Small intestine (tissue), 7 donors: ENCODE measurements around the gene CCDC102A. TPM values are rescaled to one million over a fixed set of nuclear protein-coding genes. Genes with fewer than 3 reads are reported as not detected.

ENCODE experiments used
- DNase-seq, 2 donors: peaks; one replicate each; pipeline versions ENCODE4 v3.0.0 to v3.0.0-alpha.2; 2013
- FAIRE-seq: peaks from 2 replicates; lab custom pipeline; 2012; peaks lifted over from hg19 to GRCh38; lab: Jason Lieb, UNC
- H3K27ac ChIP-seq, 3 donors: one replicate each; pipeline ENCODE4 v1.5.1; 2013; ENCODE audit warnings: low read length in 2 of 3, mild to moderate bottlenecking in 2 of 3, control low read depth in 1 of 3, inconsistent platforms in 1 of 3, low read depth in 1 of 3, moderate library complexity in 1 of 3
- H3K27me3 ChIP-seq, 3 donors: one replicate each; pipeline ENCODE4 v1.6.1; 2013; ENCODE audit warnings: low read length in 3 of 3, inconsistent platforms in 1 of 3; ENCODE audit not compliant: control insufficient read depth in 3 of 3, insufficient read depth in 3 of 3
- H3K36me3 ChIP-seq, 3 donors: one replicate each; pipeline ENCODE4 v1.6.1; 2013; ENCODE audit warnings: low read length in 3 of 3, inconsistent platforms in 1 of 3, low read depth in 1 of 3, mild to moderate bottlenecking in 1 of 3, moderate library complexity in 1 of 3; ENCODE audit not compliant: control insufficient read depth in 3 of 3, insufficient read depth in 2 of 3
- H3K4me1 ChIP-seq, 3 donors: one replicate each; pipeline ENCODE4 v1.6.1; 2013; ENCODE audit warnings: low read length in 2 of 3, inconsistent platforms in 1 of 3, low read depth in 1 of 3, mild to moderate bottlenecking in 1 of 3, moderate library complexity in 1 of 3; ENCODE audit not compliant: control insufficient read depth in 3 of 3, insufficient read depth in 2 of 3
- H3K4me3 ChIP-seq, 3 donors: one replicate each; pipeline ENCODE4 v1.5.1; 2013; ENCODE audit warnings: low read length in 3 of 3, control low read depth in 1 of 3, inconsistent platforms in 1 of 3, low read depth in 1 of 3, mild to moderate bottlenecking in 1 of 3, moderate library complexity in 1 of 3
- H3K9me3 ChIP-seq, 2 donors: one replicate each; pipeline ENCODE4 v1.6.1; 2013; ENCODE audit warnings: low read depth in 1 of 2, low read length in 1 of 2; ENCODE audit not compliant: control insufficient read depth in 2 of 2, insufficient read depth in 1 of 2
- WGBS, 3 donors: extraction: QIAGEN DNeasy Blood & Tissue Kit; methylation state at CpG; one replicate each; pipeline ENCODE4 v1.1.7; 2013; 5-methylcytosine and 5-hydroxymethylcytosine counted together
- polyA plus RNA-seq, 4 donors: library from polyadenylated mRNA; stranded (reverse) in 3 of 4; unstranded in 1 of 4; fragments of 200-250 nt in 3 of 4; fragments of 120-200 nt in 1 of 4; gene quantifications; one replicate each; pipeline versions ENCODE4 v1.2.1 to v1.2.3, GENCODE V29; 2013
- donor health status: healthy with polysubstance abuse.
- donor health status: control.
- donor health status: control.
- donor health status: Bipolar disorder and iron deficiency.
- donor health status: healthy.

CCDC102A gene
- polyA plus RNA-seq, 4 donors = 1.1 to 4.5 (median 2.2) TPM

DNA sequence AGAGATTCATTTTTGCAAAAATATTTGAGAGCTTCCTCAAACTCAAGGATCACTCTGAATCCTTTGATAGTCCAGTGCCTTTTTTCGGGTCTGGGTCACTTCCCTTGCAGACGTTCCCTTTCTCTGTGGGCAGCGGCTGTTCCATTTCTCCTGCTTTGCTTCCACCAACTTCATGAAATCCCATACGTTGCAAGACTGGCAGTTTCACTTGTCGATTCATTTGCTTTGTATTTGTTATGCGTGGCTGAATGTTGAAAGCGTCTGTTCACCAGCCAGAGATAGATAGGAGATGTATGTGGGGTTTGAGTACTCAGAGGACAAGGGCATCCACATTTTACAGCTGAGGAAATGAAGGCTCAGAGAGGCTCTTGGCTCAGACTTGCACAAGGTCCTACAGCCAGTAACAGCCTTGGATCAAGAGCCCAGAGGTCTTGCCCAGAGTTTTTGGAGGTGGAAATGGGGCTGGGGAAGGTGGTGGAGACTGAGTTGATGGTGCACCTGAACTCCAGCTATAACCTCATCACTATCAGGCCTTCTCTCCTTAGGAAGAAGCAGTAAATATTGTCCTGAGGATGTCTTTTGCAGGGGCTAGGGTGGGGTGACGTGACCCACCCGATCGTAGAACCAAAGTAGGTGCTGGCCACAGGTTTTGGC is 1.3 kb upstream of the CCDC102A start:
- Histone ChIP-seq H3K4me1 (peaks cover 0 to 13% (median 0%) of the 10 kb centered on the region in 3 donors), H3K9me3 (no peaks in the 10 kb centered on the region), H3K4me3 (no peak overlapping the region), H3K27ac (peak overlapping the region in 1 of 3 donors; percentile 0), H3K27me3 (peaks cover 0 to 3% (median 0%) of the 10 kb centered on the region in 3 donors), H3K36me3 (peaks cover 0 to 7% (median 0%) of the 10 kb centered on the region in 3 donors)
- DNase-seq (no peak), FAIRE-seq (no peak)
- 56 to 71% (median 62%) methylated on average over 10 of the region's 10 CpGs for WGBS, 3 donors

- Histone ChIP-seq H3K9me3 (no peaks in the 10 kb centered on the region), H3K27me3 (peaks cover 0 to 3% (median 0%) of the 10 kb centered on the region in 3 donors), H3K4me3 (peak overlapping the region in 2 of 3 donors; percentile 61 to 86), H3K27ac (peak overlapping the region in 2 of 3 donors; percentile 14 to 62), H3K4me1 (peaks cover 0 to 16% (median 0%) of the 10 kb centered on the region in 3 donors), H3K36me3 (peaks cover 0 to 10% (median 0%) of the 10 kb centered on the region in 3 donors)
- FAIRE-seq (no peak), DNase-seq (no peak)
- WGBS, 3 donors = 18 to 22% (median 20%) methylated on average over 8 of the region's 8 CpGs
These were observed 779 bp upstream of the CCDC102A start for GRCh38 chr16:57537194-57537505.

DNA sequence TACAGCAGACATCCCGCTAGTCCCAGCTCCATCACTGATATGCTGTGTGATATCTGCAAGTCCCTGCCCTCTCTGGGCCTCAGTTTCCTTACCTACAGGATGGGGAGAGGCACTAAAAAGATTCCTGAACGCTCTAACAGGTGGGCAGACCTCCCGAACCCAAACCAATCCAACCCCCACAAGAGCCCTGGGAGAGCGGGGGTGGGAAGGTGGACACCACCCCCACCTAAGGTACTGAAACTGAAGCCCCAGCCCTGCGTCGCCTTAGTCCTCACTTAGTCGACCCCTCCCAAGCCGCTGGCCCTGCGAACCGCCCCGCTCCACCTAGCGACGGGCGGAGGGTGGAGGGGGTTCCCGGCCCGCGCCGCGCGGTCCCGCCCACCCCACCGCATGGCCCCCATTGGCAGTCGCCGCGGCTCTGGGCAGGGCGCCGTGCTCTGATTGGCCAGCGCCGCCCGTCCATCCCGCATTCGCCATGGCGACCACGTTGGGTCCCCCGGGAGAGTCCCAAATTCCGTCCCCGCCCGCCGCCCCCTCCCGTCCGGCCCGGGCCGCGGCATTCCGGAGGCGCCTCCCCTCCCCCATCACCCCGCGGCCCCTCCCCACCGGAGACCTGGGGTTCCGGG is 578 bp downstream of the CCDC102A start:
- Histone ChIP-seq H3K4me3 (peak overlapping the region; percentile 70 to 86 (median 73)), H3K4me1 (peaks cover 0 to 16% (median 0%) of the 10 kb centered on the region in 3 donors), H3K27ac (peak overlapping the region; percentile 15 to 62 (median 46)), H3K27me3 (peaks cover 0 to 3% (median 0%) of the 10 kb centered on the region in 3 donors), H3K9me3 (no peaks in the 10 kb centered on the region), H3K36me3 (peaks cover 0 to 21% (median 0%) of the 10 kb centered on the region in 3 donors)
- DNase-seq (peak; percentile 74 to 93), FAIRE-seq (no peak)
- WGBS, 3 donors = 2% methylated on average over 28 to 50 of the region's 50 CpGs

DNA sequence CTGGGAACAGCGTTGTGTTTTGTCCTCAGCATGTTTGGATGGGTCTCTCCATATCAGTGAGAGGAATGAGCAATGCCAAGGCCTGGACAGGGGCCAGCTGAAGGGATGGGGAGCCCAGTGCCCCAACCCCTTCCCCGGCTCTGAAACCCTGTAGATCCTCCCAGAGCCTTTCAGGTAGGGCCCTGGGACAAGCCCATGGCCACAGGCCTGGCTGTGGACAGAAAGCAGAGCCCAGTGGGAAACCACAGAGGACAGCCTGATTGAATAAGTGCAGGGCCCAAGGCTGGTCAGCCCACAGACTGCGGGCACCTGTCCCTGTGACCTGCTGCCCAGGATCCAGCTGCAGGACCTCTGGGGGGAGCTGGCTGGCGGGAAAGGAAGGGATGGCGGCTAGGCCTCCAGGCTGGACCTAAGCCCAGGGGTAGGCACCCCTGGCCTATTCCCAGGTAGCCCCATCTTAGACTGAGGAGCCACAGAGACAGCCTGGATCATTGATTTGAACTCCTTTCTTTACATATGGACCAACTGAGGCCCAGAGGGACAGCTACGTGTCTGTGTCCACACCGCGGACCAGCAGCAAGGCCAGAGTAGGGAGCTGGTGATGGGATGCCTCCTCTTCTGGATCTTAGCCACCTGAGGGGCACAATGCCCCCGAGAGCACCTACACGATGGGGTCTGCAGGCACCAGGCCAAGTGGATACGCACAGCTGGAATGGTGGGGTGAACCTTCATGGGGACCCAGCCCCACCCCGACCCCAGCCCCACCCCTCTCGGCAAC is 1.3 kb downstream of the CCDC102A start:
- H3K27me3 ChIP-seq = peaks cover 0 to 3% (median 0%) of the 10 kb centered on the region in 3 donors
- no peak for FAIRE-seq
- no peaks in the 10 kb centered on the region for H3K9me3 ChIP-seq
- peak overlapping the region in 1 of 3 donors; percentile 23 for H3K27ac ChIP-seq
- peaks cover 2 to 16% (median 7%) of the 10 kb centered on the region in 3 donors for H3K4me1 ChIP-seq
- peaks cover 0 to 28% (median 0%) of the 10 kb centered on the region in 3 donors for H3K36me3 ChIP-seq
- peak overlapping the region in 2 of 3 donors; percentile 70 to 86 for H3K4me3 ChIP-seq
- 66 to 72% (median 66%) methylated on average over 13 of the region's 13 CpGs for WGBS, 3 donors
- DNase-seq = no peak

- Histone ChIP-seq H3K4me1 (peaks cover 2 to 18% (median 7%) of the 10 kb centered on the region in 3 donors), H3K27ac (no peak overlapping the region), H3K36me3 (peaks cover 0 to 28% (median 0%) of the 10 kb centered on the region in 3 donors), H3K27me3 (peaks cover 0 to 3% (median 0%) of the 10 kb centered on the region in 3 donors), H3K9me3 (no peaks in the 10 kb centered on the region), H3K4me3 (no peak overlapping the region)
- FAIRE-seq (no peak), DNase-seq (no peak)
- WGBS, 3 donors = 93 to 95% (median 95%) methylated on average over 7 of the region's 7 CpGs
These were observed 2.0 kb downstream of the CCDC102A start for GRCh38 chr16:57534337-57534880.

- H3K27ac ChIP-seq = no peak overlapping the region
- peaks cover 0 to 28% (median 0%) of the 10 kb centered on the region in 3 donors for H3K36me3 ChIP-seq
- no peak for FAIRE-seq
- H3K4me3 ChIP-seq = no peak overlapping the region
- H3K27me3 ChIP-seq = peaks cover 0 to 3% (median 0%) of the 10 kb centered on the region in 3 donors
- 49 to 57% (median 55%) methylated on average over 19 of the region's 19 CpGs for WGBS, 3 donors
- no peak for DNase-seq
- no peaks in the 10 kb centered on the region for H3K9me3 ChIP-seq
- peaks cover 2 to 18% (median 7%) of the 10 kb centered on the region in 3 donors for H3K4me1 ChIP-seq
These were observed 2.7 kb downstream of the CCDC102A start for GRCh38 chr16:57533431-57534336.

DNA sequence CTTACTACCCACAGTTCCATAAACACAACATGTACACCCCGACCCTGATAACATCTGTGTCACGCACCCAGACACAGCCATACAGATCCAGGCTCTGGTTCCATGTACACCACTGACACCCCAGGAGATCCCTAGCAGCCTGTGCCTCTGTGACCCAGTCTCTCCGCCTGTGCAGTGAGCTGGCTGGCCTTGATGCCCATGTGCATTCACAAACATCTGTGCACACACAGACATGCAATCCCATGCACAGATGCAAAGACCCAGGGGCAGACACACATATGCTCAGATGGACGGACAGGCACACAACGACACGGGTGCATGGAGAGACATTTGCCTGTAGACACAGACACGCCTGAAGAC is 4.1 kb downstream of the CCDC102A start:
- H3K4me3 ChIP-seq = no peak overlapping the region
- WGBS, 3 donors = 78 to 84% (median 82%) methylated on average over 7 of the region's 7 CpGs
- peaks cover 2 to 29% (median 7%) of the 10 kb centered on the region in 3 donors for H3K4me1 ChIP-seq
- DNase-seq = no peak
- peaks cover 0 to 3% (median 0%) of the 10 kb centered on the region in 3 donors for H3K27me3 ChIP-seq
- peaks cover 0 to 34% (median 0%) of the 10 kb centered on the region in 3 donors for H3K36me3 ChIP-seq
- H3K9me3 ChIP-seq = no peaks in the 10 kb centered on the region
- H3K27ac ChIP-seq = no peak overlapping the region
- no peak for FAIRE-seq
